ENCODE measurements around the gene LRRC73. TPM values are rescaled to one million over a fixed set of nuclear protein-coding genes. Genes with fewer than 3 reads are reported as not detected.
"Not testable (repeated sequence)": the region's sequence is repeated elsewhere in the genome, so short reads cannot be mapped to it uniquely, and the experiment has no call there.

Gene LRRC73
- total RNA-seq, 1 donor, result under 0.01 TPM

GRCh38 chr6:43503443-43503842 is 6.7 kb downstream of the LRRC73 start:
- DNase-seq (ENCODE audit: low read depth), result no peak
- no peak overlapping the region for H3K4me3 ChIP-seq (ENCODE audit: low read depth, low read length)
- no peak for TF ChIP-seq CTCF (IDR thresholded peaks at IDR 0.05; ENCODE audit: insufficient read depth, low read depth, low read length)

GRCh38 chr6:43502666-43503065 is 7.5 kb downstream of the LRRC73 start:
- no peak for DNase-seq (ENCODE audit: low read depth)
- H3K4me3 ChIP-seq (ENCODE audit: low read depth, low read length), result no peak overlapping the region
- no peak for TF ChIP-seq CTCF (IDR thresholded peaks at IDR 0.05; ENCODE audit: insufficient read depth, low read depth, low read length)

GRCh38 chr6:43500921-43501320 is 9.2 kb downstream of the LRRC73 start:
- H3K4me3 ChIP-seq (ENCODE audit: low read depth, low read length), result no peak overlapping the region
- DNase-seq (ENCODE audit: low read depth), result no peak
- no peak for TF ChIP-seq CTCF (IDR thresholded peaks at IDR 0.05; ENCODE audit: insufficient read depth, low read depth, low read length)

GRCh38 chr6:43499028-43499815 is 10.9 kb downstream of the LRRC73 start:
- H3K4me3 ChIP-seq (ENCODE audit: low read depth, low read length), result no peak overlapping the region
- DNase-seq (ENCODE audit: low read depth), result no peak
- no peak for TF ChIP-seq CTCF (IDR thresholded peaks at IDR 0.05; ENCODE audit: insufficient read depth, low read depth, low read length)

DNA sequence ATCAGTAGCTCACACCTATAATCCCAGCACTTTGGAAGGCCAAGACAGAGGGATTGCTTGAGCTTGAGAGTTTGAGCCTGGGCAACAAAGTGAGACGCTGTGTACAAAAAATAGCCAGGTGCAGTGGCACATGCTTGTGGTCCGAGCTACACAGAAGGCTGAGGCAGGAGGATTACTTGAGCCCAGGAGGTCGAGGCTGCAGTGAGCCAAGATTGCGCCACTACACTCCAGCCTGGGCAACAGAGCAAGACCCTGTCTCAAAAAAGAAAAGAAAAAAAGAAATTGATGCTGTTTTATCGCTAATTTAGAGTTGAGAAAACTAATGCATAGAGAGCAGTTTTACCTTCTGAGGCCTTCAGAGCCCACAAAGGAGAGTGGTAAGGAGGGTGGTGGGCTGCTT is 11.9 kb downstream of the LRRC73 start:
- H3K4me3 ChIP-seq (ENCODE audit: low read depth, low read length), result not testable (repeated sequence)

GRCh38 chr6:43497689-43498088 is 12.5 kb downstream of the LRRC73 start:
- DNase-seq (ENCODE audit: low read depth), result no peak
- H3K4me3 ChIP-seq (ENCODE audit: low read depth, low read length), result no peak overlapping the region
- no peak for TF ChIP-seq CTCF (IDR thresholded peaks at IDR 0.05; ENCODE audit: insufficient read depth, low read depth, low read length)

More for the DNA sequence above, 11.9 kb downstream of the LRRC73 start:
- DNase-seq (ENCODE audit: low read depth), result not testable (repeated sequence)

DNA sequence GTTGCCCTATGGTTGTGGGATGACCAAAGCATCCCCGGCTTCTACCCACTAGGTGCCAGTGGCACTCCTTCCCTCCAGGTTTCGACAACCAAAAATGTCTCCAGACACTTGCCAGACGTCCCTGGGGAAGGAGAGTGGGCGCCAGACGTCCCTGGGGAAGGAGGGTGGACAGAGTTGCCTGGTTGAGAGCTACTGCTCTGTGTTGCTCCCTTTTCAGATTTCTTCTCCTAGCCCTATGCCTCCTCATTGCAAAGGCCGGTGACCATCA is 13.1 kb downstream of the LRRC73 start:
- DNase-seq (ENCODE audit: low read depth), result no peak
- TF ChIP-seq CTCF (IDR thresholded peaks at IDR 0.05; ENCODE audit: insufficient read depth, low read depth, low read length), result no peak

More for the DNA sequence above, 13.1 kb downstream of the LRRC73 start:
- no peak overlapping the region for H3K4me3 ChIP-seq (ENCODE audit: low read depth, low read length)

Measured in fibroblast of villous mesenchyme (primary cell).